ENCODE results near the gene SIK1. TPM values are rescaled to one million over a fixed set of nuclear protein-coding genes. Genes with fewer than 3 reads are reported as not detected.
"Not testable (repeated sequence)": the region's sequence is repeated elsewhere in the genome, so short reads cannot be mapped to it uniquely, and the experiment has no call there.

The SIK1 gene
- total RNA-seq, 2 experiments from 2014 or later, result 7.8 to 7.9 TPM

DNA sequence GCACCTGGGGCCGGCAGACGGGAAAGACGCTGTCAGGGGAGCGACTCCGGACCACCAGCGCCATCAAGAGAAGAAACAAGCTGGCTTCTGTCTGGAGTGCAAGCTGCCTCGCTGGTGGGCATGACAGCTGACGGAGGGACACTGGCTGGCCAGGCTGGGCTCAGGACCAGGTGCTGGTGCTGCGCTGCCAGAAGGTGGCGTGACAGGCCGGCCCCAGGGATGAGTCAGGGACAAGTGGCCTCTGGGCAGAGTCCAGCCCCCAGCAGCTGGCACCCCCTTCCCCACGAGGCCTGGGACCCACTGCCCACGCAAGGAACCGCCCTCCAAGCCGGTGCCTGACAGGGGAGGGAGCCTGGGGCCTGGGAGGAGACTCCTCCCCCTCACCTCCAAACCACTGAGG is 7.5 kb downstream of the SIK1 start:
- ATAC-seq; H3K27ac Mint-ChIP-seq; H3K4me3 Mint-ChIP-seq; H3K9me3 Mint-ChIP-seq (ENCODE audit: low read depth); CTCF ChIA-PET; H3K36me3 Mint-ChIP-seq; DNase-seq; H3K4me1 Mint-ChIP-seq; H3K27me3 Mint-ChIP-seq: not testable (repeated sequence)

DNA sequence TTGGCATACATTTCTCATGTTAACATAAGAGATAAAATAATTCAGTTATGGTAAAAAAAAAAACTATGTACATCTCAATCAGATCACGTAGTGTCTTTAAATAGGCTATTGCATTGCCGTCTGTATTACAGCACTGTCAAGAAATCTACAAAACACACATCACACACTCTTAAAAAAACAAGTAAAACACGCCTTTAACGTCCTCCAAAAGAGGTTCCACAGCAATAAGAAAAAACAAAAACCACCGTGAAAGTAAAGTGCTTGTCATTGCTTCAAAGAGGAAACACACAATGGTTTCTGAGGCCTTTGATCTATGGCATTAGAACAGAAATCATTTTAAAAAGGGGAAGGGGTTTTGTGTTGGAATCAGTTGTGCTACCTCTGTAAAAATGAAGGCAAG is 12.4 kb downstream of the SIK1 start:
- H3K4me3 Mint-ChIP-seq; H3K9me3 Mint-ChIP-seq (ENCODE audit: low read depth); CTCF ChIA-PET; H3K27me3 Mint-ChIP-seq; H3K36me3 Mint-ChIP-seq; DNase-seq; H3K27ac Mint-ChIP-seq; H3K4me1 Mint-ChIP-seq: not testable (repeated sequence)
- peak; percentile 10 for ATAC-seq

DNA sequence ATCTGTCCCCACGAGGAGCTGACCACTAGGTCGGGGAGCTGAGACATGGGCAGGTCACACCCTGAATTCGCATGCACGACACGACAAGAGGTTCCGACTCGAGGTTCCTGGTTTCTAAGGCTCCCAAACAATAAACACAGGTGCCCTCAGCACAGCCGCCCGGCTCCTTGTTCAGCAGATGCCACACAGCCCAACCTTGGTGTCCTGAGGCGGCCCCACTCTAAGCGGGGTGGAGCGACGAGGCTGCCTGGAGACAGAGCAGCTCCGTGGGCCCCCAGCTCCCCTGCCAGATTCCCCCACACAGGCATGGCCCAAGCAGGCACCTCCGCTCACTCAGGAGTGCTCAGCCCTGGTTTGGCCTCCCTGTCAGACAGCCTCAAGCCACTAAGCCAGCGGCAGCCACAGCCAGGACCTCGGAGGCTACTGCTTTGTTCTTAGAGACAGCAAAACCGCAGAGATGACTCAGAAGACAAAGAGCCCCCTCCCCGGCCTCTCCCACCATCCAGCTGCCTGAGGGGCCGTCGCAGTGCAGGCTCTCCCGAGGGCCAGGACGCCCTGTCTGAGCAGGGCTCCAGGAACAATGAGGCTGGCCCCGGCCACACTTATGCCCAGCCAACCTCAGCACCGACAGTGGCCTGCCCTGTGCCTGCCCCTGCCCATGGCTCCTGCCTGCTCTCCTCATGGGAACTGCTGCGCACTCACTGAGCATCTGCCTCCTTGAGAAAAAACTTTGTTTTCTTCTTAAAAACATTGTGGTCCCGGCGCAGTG is 14.7 kb downstream of the SIK1 start:
- H3K36me3 Mint-ChIP-seq; H3K9me3 Mint-ChIP-seq (ENCODE audit: low read depth); H3K27me3 Mint-ChIP-seq; ATAC-seq; CTCF ChIA-PET; H3K4me3 Mint-ChIP-seq; DNase-seq; H3K27ac Mint-ChIP-seq; H3K4me1 Mint-ChIP-seq: not testable (repeated sequence)

GRCh38 chr21:43410456-43411068 is 16.4 kb downstream of the SIK1 start:
- ATAC-seq, result peak; percentile 72
- H3K36me3 Mint-ChIP-seq; H3K4me3 Mint-ChIP-seq; H3K4me1 Mint-ChIP-seq; H3K9me3 Mint-ChIP-seq (ENCODE audit: low read depth); H3K27ac Mint-ChIP-seq; H3K27me3 Mint-ChIP-seq; DNase-seq; CTCF ChIA-PET: not testable (repeated sequence)

DNA sequence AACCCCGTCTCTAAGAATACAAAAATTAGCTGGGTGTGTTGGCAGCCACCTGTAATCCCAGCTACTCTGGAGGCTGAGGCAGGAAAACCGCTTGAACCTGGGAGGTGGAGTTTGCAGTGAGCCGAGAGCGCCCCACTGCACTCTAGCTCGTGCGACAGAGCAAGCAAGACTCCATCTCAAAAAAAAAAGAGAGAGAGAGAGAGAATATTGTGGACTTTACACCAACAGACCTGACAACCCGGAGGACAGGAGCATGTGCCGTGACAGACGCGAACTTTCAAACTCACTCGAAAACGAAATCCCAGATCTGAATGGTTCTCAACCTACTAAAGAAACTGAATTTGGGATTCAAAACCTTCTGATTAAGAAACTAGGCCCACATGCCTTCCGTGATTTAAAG is 19.8 kb downstream of the SIK1 start:
- DNase-seq, result not testable (repeated sequence)

GRCh38 chr21:43404450-43404849 is 22.5 kb downstream of the SIK1 start:
- ATAC-seq; DNase-seq; H3K9me3 Mint-ChIP-seq (ENCODE audit: low read depth); H3K27me3 Mint-ChIP-seq; H3K4me1 Mint-ChIP-seq; H3K27ac Mint-ChIP-seq; H3K4me3 Mint-ChIP-seq; H3K36me3 Mint-ChIP-seq; CTCF ChIA-PET: not testable (repeated sequence)

More for the DNA sequence above, 19.8 kb downstream of the SIK1 start:
- CTCF ChIA-PET; H3K36me3 Mint-ChIP-seq; ATAC-seq; H3K4me3 Mint-ChIP-seq; H3K4me1 Mint-ChIP-seq; H3K9me3 Mint-ChIP-seq (ENCODE audit: low read depth); H3K27ac Mint-ChIP-seq; H3K27me3 Mint-ChIP-seq: not testable (repeated sequence)

GRCh38 chr21:43403651-43404430 is 23.1 kb downstream of the SIK1 start:
- H3K4me3 Mint-ChIP-seq; H3K27ac Mint-ChIP-seq; H3K9me3 Mint-ChIP-seq (ENCODE audit: low read depth); ATAC-seq; H3K4me1 Mint-ChIP-seq; DNase-seq; H3K36me3 Mint-ChIP-seq; CTCF ChIA-PET; H3K27me3 Mint-ChIP-seq: not testable (repeated sequence)

GRCh38 chr21:43401125-43401524 is 25.8 kb downstream of the SIK1 start:
- CTCF ChIA-PET; H3K27me3 Mint-ChIP-seq; ATAC-seq; H3K4me3 Mint-ChIP-seq; DNase-seq; H3K36me3 Mint-ChIP-seq; H3K4me1 Mint-ChIP-seq; H3K9me3 Mint-ChIP-seq (ENCODE audit: low read depth); H3K27ac Mint-ChIP-seq: not testable (repeated sequence)

DNA sequence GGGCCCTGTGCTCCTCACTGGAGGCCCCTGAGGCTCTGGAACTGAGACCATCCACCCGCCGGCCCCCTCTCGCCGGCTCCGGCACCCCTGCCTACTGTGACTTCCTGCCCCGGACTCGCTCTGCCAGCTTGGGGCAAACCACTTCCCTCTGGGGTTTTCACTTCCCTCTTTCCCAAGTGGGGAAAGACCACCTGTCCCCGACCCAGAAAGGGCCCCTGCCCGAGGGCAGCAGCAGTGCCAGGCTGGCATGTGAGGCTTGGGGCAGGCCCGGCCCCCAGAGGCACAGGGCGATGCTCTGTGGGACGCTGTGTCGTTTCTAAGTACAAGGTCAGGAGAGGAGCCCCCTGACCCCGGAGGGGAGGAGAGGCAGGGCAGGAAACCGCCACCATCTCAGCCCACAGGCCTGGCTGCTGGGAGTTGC is 27.3 kb downstream of the SIK1 start:
- H3K4me1 Mint-ChIP-seq; DNase-seq; H3K9me3 Mint-ChIP-seq (ENCODE audit: low read depth); H3K36me3 Mint-ChIP-seq; H3K27ac Mint-ChIP-seq; H3K4me3 Mint-ChIP-seq; H3K27me3 Mint-ChIP-seq; CTCF ChIA-PET: not testable (repeated sequence)
- ATAC-seq, result peak; percentile 46

DNA sequence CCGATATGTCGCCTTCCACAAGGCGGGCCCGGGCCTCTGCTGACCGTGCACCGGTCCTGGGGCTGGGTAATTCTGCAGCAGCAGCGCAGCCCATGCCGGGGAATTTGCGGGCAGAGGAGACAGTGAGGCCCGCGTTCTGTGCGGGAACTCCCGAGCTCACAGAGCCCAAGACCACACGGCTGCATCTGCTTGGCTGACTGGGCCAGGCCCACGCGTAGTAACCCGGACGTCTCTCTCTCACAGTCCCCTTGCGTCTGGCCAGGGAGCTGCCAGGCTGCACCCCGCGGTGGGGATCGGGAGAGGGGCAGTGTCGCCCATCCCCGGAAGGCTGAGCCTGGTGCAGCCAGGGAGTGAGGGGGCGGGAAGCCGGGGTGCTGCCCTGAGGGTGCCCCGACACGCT is 27.8 kb downstream of the SIK1 start:
- DNase-seq; H3K4me1 Mint-ChIP-seq; H3K27me3 Mint-ChIP-seq; H3K27ac Mint-ChIP-seq; CTCF ChIA-PET; H3K4me3 Mint-ChIP-seq; H3K36me3 Mint-ChIP-seq; H3K9me3 Mint-ChIP-seq (ENCODE audit: low read depth): not testable (repeated sequence)
- peak; percentile 34 for ATAC-seq

DNA sequence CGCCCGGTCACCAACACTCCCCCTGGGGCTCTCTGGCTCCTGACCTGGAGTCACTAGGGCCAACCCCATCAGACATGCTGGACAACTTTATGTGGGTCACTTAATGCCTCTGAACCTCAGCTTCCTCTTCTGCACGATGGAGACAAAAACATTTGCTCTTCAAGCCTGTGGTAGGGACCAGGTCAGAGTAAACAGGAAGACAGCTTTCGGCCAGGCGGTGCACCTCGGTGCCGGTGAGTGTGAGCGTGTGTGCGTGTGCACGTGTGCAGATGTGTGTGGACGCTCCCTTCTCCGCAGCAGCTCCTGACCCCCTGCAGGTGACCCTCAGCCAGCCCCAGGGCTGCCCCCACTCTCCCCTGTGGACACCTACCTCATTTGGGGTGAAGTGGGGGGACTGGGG is 28.4 kb downstream of the SIK1 start:
- H3K9me3 Mint-ChIP-seq (ENCODE audit: low read depth); H3K4me3 Mint-ChIP-seq; H3K27me3 Mint-ChIP-seq; CTCF ChIA-PET; H3K27ac Mint-ChIP-seq; H3K36me3 Mint-ChIP-seq; ATAC-seq; H3K4me1 Mint-ChIP-seq; DNase-seq: not testable (repeated sequence)

GRCh38 chr21:43398000-43398399 is 28.9 kb downstream of the SIK1 start:
- DNase-seq; H3K27me3 Mint-ChIP-seq; H3K9me3 Mint-ChIP-seq (ENCODE audit: low read depth); H3K4me1 Mint-ChIP-seq; H3K27ac Mint-ChIP-seq; H3K4me3 Mint-ChIP-seq; H3K36me3 Mint-ChIP-seq; CTCF ChIA-PET; ATAC-seq: not testable (repeated sequence)

- H3K4me1 Mint-ChIP-seq; H3K4me3 Mint-ChIP-seq; H3K27me3 Mint-ChIP-seq; H3K36me3 Mint-ChIP-seq; CTCF ChIA-PET; H3K9me3 Mint-ChIP-seq (ENCODE audit: low read depth); ATAC-seq; DNase-seq; H3K27ac Mint-ChIP-seq: not testable (repeated sequence)
These were observed 29.5 kb downstream of the SIK1 start for GRCh38 chr21:43397439-43397808.
